T-helper 2 cell treated with Interferon-gamma antibody and Interleukin-4, amounts not matched to agents 100 ng/mL and 5 ng/mL, for 36 hours (primary cell): ENCODE data around the gene COA3. TPM values are rescaled to one million over a fixed set of nuclear protein-coding genes. Genes with fewer than 3 reads are reported as not detected.

Experiments
- intact Hi-C: fragments of 100-400 bp; cut with micrococcal nuclease; formaldehyde crosslinking; loops from one replicate; pipeline ENCODE4 v1.15.1; 2023
- total RNA-seq: library from RNA; stranded (reverse); gene quantifications from 2 replicates; pipeline ENCODE4 v1.2.3, GENCODE V29; 2022

The COA3 gene
- total RNA-seq, 1 donor from 2014 or later, result 48.9 TPM

DNA sequence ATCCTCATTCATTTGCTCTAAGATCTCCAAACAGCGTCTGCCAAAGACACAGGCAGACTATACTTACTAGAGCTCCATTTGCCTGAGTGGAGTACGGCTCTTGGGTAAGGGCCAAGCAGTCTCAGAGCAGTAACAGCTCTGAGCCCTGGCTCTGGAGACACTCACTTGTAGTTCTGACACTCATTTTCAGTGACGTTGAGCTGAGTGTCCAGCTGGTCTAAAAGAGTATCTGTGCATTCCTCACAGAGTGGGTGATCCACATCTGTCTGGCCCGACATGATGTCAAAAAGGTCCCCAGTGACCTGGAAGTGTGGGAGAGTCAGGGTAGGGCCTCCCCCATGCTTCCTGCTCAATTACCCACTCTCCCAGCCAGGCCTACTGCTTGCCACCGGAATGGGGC lies 19.9 kb upstream of the COA3 start:
- intact Hi-C loops, result no loop called here

DNA sequence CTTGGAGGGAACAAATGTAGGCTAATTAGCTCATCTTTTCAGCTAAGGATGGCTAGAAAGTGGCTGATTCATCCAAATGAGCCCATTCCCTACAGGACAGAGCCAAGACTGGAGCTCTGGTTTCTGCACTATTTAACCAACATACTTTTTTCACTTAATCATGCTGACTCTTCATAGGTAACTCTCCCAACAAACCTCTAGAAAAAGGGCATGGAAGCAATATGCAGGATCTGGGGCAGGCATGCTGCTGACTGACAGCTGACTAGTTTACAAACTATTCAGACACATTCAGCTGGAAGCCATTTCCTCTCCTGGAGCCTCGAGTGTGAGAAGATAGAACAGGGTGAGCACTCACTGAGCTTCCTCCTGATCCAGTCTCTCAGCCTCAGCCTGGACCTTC lies 19.4 kb upstream of the COA3 start:
- intact Hi-C loops, result no loop called here

DNA sequence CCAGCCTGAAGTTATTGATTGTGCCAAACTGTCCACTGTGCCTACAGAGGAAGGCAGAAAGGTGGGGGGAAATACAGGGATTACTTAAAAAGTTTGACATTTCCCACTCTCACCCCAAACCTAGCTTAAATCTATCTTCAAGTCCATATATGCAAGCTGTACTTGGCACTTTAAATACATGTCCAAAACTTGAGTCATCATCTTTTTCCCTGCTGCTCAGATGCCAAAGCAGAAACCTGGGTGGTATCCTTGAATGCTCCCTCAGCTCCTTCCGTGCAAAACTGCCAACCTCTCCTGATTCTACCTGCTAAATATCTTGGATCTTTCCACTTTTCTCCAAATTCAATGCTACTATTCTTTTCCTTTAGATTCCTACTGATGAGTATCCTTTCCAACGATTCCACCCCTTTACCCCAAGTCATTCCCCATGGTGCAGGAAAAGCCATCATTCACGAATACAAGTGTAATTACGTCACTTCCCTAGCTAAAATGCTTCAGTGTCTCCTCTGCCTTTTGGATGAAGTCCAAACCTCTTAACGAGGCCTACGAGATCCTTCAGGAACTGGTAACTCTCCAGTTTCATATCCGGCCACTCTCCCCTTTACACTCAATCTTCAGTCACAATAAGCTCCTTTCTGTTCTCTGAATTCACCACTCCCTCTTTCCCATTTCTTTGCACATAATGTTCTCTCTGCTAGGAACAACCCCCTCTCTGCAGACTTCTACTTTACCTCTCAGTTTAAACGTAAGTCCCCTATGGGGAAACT lies 16.3 kb upstream of the COA3 start:
- intact Hi-C loops, result no loop called here

DNA sequence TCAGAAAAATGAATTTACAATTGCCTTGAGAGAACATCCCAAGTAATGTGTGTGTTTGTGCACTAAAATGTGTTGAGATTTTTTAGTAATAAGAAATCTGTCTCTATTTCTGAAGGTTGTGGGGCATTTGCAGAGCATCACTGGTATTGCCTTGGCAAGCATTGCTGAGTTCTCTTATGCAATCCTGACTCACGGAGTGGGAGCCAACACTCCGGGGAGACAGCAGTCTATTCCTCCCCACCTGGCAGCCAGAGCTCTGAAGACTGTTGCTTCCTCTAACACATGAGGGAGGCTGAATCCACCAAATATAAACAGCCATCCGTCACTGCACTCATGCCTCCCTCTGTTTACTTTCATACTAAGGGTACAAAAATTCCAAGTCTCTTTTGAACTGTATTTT lies 10.7 kb upstream of the COA3 start:
- intact Hi-C loops, result no loop called here

DNA sequence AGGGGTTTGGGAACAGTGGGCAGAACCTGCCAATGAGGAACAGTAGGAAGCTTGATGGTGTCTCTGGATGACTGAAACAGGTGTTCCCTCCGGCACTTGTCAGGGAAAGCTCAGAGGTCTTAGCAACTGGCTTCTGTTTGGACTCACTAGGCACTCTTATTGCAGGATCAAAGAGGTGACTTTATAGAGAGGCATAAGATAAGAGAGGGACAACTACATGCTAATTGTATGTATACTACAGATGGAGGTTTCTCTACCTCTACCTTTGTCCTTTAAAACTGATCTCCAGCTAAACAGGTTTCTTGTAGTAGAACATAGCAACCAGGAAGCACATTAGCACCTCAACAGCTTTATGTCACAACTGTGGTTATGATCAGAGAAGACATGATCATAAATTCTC lies 7.7 kb upstream of the COA3 start:
- intact Hi-C loops, result no loop called here

DNA sequence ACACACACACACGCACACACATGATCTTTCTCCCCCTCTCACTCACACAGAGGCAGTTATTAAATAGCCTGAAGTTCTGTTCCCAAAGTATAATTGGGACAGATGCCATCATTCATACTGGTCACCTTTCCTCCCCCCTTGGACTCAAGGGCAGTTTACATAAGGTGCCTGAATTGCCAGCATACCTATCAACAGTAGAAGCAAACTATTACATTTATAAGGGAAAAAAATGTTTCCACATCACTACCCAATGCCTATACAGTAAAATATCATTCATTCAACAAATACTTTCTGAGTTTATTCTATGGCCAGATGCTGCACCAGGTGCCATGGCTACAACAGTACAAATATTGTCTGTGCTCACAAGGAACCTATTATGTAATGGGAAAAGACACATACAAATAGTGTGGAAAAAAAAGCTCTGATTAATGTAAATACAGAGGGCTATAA lies 6.4 kb upstream of the COA3 start:
- intact Hi-C loops, result no loop called here

DNA sequence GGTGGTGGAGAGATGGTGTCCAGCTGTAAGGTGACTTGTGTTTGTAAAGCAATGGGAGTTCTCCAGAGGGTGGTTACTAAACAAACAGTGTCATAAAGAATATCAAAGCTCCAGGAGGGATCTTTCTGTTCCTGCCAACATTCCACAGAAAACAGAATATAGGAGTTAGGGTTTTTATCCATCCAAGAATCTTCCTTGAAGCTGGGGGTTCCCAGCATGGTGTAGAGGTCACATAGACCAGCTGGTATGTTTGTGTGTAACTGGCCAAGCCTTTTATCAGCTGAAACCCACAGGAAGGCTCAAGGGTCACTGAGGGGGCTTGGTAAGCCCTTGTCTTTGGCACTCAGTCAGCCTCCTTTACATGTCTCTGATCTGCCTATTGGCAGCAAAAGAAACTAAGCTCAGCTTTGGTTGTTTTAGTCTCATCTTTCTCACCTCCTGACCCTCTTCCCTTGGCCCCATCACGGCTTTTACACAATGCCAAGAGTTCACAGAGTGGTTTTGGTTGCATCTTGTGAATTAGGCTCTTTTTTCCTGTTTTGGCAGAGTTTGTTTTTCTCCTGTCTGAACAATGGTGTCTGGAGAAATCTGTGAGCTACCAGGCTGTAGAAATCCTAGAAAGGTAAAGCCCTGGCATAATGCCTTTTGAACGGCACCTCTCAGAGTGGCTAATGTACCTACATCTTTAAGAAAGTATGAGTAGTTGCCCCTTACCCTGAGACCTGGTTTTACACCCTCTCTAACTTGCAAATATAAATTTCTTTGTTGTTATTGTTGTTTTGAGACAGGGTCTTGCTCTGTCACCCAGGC lies 4.8 kb upstream of the COA3 start:
- intact Hi-C loops, result no loop called here

DNA sequence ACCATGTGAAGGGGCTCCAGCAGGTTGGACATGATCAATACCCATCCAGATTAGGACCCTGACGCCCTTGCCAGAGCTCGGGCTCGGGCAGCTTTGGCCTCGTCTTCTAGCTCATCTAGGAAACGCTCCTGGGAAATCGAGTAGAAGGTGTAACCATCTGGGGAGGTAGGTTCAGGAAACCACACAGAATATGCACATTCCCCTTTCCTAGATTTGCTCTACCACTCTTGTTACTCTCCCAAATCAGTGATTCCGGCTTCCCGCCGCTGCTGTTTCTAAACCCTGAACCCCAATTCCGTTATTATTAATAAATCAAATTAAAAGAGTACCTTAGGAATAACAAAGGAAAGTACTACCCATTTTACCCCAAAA lies 507 bp downstream of the COA3 start:
- intact Hi-C loops, result loop anchor here (1.0 kb wide), 2 partner anchors 25 to 26 kb away; partner anchors contain the start of genes BECN1 and VPS25

DNA sequence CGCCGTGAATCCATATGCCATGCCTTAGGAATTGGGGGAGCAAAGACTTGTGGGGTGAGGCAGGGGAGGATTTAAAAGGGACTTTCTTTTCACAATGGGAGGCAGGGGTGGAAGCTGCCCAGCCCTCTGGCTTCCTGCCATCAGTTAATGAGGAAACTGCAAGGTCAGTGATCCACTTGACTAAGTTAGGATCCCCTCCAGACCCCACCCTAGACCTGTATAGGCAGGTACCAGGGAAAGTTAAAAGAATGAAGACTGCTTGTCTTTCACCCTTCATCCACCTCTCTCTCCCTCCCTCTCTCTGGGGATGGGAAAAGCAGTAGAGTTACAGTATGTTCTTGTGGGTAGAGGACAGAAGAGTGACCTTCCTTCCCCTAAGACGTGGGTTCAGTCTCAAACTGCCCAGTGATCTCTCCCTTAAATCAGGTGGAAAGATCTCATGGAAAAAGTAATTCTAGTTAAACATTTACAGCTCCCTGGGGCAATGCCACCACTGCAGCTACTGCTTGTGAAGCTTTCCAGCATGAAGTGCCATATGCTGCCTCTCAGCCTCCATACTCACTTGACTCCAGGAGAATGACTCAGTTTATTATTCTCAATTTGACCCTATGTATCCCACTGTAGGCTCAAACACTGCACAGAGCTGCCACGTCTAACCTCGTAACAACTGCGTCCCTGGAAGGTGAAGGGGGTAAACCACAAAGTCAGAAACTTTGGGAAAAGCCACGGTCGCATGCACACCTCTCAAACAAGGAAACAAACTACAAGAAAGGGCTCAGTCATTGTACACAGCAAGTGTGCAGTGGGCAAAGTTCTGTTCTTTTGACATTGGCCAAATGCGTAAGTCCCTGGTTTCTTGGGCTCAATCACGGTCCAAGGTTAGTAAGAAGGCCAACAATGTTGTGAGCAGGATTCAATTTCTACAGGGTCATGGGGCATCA lies 1.2 kb downstream of the COA3 start:
- intact Hi-C loops, result loop anchor here (1.0 kb wide), 2 partner anchors 24 to 27 kb away; partner anchors contain the start of genes BECN1 and VPS25

DNA sequence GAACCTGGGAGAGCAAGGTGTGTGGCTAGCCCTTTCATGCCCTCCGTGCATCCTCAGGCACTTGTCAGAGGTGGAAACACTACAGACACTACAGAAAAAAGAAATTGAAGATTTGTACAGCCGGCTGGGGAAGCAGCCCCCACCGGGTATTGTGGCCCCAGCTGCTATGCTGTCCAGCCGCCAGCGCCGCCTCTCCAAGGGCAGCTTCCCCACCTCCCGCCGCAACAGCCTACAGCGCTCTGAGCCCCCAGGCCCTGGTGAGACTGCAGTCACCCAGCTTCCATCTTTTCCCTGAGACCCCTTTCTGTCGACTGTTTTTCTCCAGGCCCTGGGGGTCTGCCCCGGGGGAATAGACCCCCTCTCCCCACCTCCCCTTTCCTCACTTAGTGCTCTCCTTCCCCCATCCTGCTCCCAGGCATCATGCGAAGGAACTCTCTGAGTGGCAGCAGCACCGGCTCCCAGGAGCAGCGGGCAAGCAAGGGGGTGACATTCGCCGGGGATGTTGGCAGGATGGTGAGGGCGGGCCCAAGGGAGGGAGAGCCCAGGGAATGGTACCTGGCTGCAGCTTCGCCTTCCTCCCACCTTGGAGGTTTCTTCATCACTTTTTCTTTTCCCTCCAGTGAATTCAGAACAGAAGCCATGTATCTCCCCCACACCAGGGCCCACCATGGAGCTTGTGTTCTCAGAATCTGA lies 2.3 kb downstream of the COA3 start:
- intact Hi-C loops, result no loop called here

DNA sequence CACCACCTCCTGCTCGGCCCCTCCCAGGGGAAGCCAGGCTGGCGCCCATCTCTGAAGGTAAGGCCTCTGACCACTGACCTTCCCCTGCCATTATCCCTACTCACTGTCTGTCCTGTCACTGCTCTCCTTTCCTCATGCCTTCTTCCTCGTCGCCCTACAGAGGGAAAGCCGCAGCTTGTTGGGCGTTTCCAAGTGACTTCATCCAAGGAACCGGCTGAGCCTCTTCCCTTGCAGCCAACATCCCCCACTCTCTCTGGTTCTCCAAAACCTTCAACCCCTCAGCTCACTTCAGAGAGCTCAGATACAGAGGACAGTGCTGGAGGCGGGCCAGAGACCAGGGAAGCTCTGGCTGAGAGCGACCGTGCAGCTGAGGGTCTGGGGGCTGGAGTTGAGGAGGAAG lies 3.0 kb downstream of the COA3 start:
- intact Hi-C loops, result no loop called here

DNA sequence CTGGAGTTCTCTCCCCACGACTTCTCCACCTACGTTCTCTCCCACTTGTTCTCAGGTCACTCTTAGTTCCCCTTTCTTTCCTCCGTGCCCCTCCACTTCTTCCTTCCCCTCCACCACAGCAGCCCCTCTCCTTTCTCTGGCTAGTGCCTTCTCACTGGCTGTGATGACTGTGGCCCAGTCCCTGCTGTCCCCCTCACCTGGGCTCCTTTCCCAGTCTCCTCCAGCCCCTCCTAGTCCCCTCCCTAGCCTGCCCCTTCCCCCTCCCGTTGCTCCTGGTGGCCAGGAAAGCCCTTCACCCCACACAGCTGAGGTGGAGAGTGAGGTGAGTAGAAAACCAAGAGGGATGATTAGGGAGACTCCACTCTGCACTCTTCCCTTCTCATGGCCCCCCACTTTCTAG lies 3.4 kb downstream of the COA3 start:
- intact Hi-C loops, result no loop called here

DNA sequence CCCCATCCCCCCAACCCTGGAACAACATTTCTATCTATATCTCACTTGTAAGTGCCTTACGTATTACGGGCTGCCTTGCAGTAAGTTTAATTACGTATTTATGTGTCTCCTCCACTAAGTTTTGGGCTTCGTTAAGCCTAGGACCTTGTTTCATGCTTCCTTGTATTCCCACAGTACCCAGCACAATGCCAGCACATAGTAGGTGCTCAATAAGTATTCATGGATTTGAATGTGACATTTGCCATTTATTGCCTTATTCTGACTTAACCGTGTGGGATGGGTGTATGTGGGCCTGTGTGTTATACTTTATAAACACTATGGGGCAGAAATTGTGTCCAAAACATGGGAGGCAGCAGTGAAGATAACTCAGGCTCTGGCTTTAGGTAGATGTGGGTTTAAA lies 6.0 kb downstream of the COA3 start:
- intact Hi-C loops, result no loop called here

DNA sequence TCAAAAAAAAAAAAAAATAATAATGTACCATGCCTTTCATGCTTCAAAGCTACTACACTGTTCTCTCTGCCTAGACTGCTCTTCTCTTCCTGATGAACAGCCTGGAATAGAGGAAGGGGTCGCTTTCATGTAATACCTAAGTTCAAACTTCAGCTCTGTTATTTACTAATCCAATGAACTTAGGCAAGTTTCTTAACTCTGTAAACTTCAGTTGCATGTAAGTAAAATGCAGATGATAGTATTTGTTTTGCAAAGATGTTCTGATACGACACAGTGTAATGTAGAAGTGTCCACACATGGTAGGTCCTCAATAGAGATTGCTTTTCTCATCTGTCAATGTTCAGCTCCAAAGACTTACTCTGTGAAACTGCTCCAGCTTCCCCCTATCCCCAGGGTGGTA lies 6.6 kb downstream of the COA3 start:
- intact Hi-C loops, result no loop called here

DNA sequence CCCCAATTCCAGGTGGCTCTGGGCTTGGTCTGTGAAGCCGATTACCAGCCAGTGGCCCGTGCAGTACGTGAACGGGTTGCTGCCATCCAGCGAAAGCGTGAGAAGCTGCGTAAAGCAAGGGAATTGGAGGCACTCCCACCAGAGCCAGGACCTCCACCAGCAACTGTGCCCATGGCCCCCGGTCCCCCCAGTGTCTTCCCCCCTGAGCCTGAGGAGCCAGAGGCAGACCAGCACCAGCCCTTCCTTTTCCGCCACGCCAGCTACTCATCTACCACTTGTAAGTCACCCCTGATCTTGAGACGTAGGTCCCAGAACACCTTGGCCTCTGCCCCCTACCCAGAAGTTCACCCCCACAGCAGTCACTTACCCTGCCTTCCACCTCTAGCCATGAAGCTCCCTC lies 11.2 kb downstream of the COA3 start:
- intact Hi-C loops, result no loop called here

DNA sequence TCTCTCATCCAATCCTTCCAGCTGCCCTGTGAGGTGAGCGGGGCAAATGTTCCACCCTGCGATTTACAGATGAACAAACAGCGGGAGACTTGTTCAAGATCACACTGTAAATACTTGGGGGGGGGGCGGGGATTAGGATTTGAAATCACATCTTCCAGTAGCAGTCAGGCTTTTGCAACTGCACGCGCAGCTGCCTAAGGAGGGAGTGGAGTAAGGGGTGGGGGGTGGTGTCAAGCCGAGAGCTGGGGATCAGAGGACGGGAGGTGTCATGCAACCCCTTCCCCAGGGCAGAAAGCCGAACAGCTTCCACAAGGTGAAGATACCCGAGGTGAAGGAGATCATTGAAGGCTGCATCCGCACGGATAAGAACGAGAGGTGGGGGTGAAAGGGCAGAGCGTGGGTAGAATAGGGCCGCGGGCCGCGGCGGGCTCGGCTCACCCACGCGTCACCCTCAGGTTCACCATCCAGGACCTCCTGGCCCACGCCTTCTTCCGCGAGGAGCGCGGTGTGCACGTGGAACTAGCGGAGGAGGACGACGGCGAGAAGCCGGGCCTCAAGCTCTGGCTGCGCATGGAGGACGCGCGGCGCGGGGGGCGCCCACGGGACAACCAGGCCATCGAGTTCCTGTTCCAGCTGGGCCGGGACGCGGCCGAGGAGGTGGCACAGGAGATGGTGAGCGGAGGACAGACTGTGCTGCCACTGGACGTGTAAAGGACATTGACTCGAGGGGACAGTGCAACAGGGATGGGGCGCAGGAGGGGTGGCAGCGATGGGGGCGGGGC lies 13.5 kb downstream of the COA3 start:
- intact Hi-C loops, result no loop called here

DNA sequence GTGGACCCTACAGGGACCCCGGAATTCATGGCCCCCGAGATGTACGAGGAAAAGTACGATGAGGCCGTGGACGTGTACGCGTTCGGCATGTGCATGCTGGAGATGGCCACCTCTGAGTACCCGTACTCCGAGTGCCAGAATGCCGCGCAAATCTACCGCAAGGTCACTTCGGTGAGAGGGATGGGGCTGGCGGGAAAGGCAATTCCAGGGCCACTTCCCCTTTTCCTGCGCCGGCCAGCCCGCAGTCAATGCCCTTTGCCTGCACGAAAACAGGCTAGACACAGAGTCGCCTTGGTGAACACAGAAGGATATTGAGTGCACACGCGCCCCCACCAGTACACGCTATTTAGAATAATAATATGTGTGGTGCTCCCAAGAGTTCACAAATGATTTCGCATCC lies 14.1 kb downstream of the COA3 start:
- intact Hi-C loops, result no loop called here

DNA sequence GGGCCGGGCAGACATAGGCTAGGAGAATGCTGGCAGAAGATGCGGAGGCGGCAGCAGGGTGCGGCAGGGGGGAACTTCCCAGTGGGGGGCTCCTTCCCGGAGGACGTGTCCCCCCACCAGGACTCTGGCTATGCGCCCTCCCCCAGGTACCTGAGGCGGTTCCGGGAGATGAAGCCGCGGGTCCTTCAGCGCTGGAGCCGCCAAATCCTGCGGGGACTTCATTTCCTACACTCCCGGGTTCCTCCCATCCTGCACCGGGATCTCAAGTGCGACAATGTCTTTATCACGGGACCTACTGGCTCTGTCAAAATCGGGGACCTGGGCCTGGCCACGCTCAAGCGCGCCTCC lies 14.7 kb downstream of the COA3 start:
- intact Hi-C loops, result no loop called here

DNA sequence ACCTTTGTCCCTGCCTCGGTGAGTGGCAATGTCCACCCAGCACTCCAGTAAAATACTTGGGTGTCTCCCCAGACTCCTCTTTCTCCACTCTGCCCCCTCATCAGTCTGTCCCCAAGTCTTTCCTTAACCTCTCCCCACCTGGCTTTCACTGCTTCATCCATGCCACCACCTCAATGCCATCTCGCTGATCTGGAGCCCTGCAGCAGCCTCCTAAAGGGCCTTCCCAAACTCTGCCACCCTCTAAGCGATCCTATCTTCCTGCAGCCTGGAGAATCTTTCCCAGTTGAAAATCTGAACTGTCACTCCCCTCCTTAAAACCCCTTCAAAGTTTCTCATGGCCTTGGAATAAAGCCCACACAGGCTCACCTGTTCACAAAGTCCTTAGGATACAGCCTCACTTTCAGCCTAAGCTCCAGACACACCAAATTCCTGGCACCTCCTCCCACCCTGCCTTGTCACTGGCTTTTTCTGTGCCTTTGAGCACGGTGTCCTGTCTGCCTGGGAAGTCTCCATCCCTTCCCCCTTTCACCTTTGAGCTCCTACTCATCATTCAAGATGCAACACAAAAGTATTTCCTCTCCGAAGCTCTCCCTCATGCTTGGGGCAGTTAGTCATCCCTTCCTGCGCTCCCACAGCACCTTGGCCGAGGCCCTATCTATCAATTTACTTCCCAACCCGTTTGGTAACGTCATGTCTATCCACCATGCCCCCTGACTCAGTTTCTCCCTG lies 15.3 kb downstream of the COA3 start:
- intact Hi-C loops, result no loop called here
